Activated CD4-positive, alpha-beta T cell treated with anti-CD3 and anti-CD28 coated beads, Interleukin-2, amount 50 U/mL, for 48 hours (primary cell): ENCODE measurements around the gene PRPF19.

Source experiments
- DNase-seq, 2 experiments: peaks; one replicate each; pipeline ENCODE4 v3.0.0-alpha.2; 2020

Gene PRPF19

DNA sequence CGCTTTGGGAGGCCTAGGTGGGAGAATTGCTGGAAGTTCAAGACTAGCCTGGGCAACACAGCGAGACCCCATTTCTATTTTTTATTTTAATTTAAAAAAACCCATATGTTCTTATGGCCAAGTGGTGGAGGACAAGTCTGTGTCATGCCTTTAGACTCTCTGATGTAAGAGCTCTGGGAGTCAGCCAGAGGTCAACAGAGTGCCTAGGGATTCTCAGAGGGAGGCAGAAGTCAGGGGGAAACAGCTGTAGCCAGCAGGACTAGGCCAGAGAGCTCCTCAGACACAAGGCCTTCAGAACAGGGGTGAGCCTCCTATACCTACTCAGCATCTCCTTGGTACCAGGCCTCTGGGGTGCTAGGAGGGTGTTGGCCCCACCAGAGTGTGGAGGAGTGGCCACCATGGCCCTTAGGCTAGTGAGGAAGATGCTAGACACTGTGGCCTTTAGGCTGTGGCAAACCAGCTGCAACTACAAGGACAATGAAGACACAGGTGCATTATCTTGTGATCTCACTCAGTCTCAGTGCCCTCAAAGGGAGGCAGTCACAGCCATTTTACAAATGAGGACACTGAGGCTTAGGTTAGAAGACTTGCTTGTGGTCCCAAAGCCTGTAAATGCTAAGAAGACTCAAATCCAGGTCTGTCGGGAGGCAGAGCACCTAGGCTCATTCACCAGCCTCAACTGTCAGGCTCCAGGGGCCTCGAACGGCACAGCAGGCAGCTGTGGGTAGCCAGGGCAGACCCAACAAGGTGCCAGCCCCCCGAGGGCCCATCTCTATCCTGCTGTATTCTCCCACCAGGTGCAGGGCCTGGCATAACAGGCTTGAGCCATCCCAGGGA, 34.0 kb downstream of the PRPF19 start:
- DNase-seq: peak in 1 of 2 experiments; percentile 2

DNA sequence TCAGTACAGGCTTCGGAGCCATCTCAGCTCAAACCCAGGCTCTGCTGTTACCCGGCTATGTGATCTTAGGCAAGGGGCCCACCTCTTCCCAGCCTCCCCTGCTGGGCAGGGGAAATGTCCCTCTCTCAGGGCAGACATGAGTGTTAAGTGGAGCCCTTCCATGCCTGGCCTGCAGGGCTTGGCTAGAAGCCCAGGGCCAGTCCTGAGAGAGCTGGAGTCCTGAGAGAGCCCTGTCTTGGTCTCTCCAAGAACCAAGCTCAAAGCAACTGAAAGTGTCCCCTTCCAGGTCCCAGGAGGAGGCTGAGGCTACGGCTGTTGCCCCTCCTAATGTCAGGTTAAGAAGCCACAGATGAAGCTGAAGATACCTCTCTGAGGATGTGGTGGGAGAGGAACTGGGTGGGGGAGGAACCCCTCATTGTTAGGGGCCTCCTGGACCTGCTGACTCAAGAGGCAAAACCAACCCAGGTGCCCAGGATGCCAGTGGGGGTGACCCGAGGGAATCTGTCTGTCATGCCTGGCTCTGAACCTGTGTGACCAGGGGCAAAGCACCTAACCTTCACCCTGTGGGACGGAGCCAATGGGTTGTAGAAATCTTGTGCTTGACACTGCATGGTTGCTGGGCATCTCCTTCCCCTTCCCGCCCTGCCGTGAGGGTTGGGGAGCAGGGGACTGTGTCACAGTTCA, 34.9 kb downstream of the PRPF19 start:
- peak in 1 of 2 experiments; percentile 3 for DNase-seq

DNA sequence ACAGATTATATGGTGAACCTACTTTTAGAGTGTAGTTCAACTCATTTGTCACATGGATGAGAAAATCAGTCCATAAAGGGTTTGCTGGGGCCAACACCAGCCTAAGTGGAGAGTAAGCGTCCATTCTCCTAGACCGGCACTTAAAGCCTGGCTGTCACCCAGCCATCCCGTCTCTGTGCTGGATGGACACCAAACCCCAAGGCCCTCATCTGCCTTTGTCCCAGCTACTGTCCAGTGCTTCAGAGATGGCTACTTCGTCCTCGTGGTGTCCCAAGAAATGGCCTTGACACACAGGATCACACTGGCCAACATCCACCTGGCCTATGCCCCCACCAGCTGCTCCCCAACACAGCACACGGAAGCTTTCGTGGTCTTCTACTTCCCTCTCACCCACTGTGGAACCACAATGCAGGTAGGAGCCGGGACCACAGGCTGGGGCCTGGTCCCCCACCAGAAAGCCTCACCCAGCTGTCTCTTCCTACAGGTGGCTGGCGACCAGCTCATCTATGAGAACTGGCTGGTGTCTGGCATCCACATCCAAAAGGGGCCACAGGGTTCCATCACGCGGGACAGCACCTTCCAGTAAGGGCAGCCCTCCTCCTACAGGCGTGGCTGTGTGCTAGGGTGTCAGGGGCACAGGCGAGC, 35.5 kb downstream of the PRPF19 start:
- DNase-seq: no peak

DNA sequence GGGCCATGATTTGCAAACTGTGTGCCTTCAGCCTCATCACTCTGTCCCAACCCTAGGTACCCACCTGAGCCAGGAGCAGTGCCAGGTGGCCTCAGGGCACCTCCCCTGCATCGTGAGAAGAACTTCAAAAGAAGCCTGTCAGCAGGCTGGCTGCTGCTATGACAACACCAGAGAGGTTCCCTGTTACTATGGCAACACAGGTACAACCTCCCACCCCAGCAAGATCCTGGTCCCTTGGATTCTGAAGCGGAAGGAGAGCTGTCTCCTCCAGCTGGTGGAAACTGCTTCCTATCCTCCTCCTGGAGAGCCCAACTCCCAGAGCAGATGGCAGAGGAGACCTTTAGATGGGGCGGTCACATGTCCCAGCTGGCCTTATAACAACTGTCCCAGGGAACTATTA, 36.1 kb downstream of the PRPF19 start:
- DNase-seq: peak in 1 of 2 experiments; percentile 2

DNA sequence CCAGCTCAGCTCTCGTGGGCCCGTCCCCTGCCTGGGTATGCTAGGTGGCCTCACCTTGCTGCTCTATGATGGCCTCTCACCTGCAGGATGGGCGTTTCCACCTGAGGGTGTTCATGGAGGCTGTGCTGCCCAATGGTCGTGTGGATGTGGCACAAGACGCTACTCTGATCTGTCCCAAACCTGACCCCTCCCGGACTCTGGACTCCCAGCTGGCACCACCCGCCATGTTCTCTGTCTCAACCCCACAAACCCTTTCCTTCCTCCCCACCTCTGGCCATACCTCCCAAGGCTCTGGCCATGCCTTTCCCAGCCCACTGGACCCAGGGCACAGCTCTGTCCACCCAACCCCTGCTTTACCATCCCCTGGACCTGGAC, 36.9 kb downstream of the PRPF19 start:
- no peak for DNase-seq

DNA sequence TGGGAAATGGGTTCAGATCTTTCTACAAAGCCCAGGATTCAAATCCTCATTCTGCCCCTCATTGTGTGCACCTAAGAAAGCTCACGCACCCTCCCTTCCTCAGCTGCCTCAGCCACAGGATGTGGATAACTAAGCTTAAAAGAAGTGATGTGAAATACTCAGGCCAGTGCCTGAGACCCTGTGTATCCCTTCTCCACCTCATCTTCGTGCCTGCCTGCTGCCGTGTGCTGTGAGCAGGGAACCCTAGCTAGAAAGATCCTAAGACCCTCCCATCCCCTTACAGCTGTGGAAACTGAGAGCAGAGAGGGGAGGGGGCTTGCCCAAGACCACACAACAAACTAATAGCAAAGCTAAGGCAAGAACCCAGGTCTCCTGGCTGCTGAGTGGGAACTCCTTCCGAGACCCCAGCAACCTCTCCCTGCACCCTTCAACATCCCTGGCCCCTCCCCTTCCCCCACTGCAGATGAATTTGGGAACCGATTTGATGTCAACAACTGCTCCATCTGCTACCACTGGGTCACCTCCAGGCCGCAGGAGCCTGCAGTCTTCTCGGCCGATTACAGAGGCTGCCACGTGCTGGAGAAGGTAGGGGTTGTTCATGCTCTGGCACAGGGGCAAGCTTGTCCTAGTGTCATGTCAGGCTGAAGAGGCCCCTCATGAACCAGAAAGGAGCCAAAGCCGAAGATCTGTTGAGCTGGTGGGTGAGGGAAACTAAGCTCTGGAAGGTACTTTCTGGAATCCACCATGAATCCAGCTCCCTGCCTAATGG, 37.5 kb downstream of the PRPF19 start:
- DNase-seq: no peak

DNA sequence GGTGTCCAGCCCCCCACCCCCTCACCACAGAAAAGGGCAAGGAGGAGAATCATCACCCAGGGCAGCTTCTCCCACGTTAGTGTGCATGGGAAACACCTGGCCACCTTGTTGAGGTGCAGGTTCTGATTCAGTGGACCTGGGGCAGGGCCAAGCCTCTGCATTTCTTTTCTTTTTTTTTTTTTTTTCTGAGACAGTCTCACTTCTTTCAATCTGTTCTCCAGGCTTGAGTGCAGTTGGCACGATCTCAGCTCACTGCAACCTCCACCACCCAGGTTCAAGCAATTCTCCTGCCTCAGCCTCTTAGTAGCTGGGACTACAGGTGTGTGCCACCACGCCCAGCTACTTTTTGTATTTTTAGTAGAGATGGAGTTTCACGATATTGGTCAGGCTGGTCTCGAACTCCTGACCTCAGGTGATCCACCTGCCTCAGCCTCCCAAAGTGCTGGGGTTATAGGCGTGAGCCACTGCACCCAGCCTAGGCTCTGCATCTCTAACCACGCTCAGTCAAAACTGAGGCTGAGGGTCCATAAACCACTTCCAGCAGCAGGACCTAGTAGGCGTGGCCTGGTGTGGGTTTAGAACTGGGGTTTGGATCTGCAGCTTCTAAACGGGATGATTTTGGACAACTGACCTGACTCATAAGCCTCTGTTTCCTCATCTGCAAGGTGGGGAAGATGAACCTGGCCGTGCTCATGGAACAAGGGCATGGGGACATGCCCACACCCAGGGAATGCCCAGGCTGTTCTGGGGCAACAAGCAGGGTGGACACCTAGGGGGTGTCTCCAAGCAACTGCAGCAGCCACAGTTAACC, 38.3 kb downstream of the PRPF19 start:
- no peak for DNase-seq

DNA sequence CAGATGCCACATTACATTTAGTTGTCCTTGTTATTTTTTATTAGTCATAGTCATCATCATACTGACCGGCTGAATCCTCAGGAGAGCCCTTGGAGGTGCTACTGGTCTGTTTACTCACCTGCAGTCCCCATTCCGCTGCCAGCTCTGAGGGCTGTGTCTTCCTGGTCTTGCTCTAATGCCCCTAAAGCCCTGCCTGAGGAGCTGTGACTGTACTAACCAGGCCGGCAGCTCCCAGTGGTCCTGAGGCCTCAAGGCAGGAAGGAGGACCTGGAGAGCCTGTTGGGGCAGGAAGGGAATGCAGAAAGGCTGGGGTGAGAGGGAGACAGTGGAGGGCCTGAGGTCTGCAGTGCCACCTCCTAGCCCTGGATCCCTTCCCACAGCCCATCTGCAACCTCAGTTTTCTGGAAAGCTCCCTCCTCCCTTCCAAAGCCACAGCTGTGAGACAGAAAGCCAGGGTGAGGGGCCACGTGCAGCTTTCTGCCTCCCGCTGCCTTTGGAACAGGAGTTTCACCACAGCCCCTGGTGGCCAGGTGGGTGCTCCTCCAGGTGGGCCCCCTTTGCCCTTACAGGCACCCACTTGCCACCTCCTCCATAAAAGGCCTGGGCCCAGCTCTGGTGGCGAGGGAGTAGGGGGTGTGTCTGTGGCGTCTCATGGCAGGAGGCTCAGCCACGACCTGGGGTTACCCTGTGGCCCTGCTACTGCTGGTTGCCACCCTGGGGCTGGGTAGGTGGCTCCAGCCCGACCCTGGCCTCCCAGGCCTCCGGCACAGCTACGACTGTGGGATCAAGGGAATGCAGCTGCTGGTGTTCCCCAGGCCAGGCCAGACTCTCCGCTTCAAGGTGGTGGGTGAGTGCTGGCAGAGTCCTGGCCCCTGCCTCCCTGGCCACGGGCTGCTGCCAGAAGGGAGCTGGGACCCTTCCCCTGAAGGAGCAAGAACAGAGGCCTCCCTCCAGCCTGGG, 39.2 kb downstream of the PRPF19 start, which contains the start of gene ZP1:
ZP1 (plus strand) TSS at position 632 of the 960 bp plus-strand sequence; CDS start at position 652, 20 bp downstream.
- DNase-seq: no peak

DNA sequence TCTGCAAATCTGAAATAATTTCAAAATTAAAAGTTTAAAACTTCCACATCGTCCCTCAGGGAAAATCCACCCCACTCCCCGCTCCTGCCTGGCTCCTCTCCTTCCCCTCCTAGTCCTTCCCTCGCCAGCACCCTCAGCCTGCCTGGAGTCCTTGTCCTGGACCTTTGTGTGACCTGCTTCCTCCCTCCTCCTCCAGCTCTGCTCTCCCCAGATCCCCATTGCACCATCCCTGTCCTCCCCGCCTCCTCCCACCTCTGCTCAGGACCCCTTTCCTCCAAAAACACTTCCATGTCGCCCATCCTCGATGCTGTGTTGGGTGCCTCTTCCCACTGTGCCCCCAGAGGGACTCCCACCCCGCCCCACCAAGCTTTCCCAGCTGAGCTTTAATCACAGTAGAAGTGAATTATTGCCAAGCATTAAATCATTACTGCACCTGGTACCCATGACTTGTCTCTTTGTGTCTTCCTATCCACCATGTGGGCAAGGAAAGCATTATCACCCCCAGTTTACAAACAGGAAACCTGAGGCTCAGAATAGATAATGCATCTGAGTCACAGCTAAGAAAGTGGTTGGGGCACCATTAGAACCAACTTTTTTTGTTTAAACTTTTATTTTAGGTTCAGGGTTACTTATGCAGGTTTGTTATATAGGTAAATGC, 41.4 kb downstream of the PRPF19 start:
- DNase-seq: no peak

DNA sequence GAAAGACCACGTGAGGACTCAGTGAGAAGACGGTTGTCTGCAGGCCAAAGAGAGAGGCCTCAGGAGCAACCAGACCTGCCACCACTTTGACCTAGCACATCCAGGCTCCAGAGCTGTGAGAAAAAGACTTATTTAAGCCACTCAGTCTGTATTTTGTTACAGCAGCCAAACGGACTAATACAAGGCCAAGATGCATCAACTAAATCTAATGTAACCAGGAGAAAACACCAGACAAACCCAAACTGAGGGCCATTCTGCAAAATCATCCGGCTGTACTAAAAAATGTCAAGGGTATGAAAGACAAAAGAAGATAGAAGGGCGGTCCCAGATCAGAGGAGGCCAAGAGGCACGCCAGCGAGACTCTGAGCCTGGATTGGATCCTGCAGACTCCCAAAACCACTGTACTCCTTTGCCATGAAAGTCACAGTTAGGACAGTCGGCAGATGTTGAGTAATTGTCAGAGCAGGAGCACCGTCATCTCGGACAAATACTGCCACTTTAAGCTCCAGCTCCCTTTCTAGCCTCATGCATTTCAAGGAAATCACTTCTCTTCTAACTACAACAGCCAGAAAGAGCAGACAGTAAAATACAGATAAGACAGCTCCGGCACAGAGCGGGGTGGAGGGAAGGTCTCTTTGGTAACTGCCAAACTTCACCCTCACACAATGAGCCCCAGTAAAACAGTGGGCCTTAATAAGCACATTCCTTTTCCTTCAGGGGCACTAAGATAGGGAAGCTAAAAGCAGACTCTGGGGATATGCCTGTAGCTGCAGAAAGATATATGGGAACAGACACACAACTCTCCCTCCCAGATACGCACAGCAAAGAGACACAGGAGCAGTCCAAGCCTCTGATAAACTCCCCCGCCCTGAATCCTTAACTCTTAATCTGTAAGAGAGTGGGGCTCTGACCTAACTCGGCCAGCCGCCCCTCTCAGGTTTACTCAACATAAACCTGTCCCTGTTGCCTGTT, 42.5 kb downstream of the PRPF19 start:
- DNase-seq: no peak

DNA sequence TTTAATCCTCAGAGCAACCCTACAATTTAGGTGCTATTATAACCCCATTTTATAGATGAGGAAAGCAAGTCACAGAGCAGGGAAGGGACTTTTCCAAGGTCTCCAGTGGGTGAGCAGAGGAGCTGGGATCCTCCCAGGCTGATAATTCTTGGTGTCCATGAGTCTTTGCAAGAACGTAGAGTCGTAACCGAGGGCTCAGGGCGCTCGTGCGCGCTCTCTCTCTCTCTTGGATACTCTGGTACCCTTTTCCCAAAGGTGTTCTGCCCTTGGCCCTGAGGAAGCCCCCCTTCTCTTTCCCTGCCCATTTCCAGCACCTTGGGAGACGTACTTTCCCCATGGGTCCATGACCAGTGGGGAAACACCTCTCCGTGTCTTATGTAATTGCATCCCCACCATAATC, 44.2 kb downstream of the PRPF19 start:
- no peak for DNase-seq

DNA sequence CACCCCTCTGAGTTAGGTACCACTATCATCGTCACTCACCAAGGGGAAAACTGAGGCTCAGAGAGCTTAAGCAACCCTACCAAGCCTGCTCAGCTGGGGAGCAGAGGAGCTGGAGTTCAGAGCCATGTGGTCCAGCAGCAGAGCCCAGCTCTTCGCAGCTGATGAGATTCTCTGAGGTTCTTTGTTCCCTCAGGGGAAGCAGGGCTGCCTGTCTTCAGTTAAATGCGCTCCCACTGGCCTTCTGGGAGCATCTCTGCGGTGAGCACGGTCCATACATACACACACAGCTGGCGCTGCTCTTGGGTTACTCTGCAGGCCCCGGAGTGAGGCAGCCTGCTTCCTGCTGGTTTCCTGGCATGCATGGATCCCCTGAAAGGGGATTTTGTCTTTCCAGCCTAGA, 45.4 kb downstream of the PRPF19 start:
- no peak for DNase-seq

DNA sequence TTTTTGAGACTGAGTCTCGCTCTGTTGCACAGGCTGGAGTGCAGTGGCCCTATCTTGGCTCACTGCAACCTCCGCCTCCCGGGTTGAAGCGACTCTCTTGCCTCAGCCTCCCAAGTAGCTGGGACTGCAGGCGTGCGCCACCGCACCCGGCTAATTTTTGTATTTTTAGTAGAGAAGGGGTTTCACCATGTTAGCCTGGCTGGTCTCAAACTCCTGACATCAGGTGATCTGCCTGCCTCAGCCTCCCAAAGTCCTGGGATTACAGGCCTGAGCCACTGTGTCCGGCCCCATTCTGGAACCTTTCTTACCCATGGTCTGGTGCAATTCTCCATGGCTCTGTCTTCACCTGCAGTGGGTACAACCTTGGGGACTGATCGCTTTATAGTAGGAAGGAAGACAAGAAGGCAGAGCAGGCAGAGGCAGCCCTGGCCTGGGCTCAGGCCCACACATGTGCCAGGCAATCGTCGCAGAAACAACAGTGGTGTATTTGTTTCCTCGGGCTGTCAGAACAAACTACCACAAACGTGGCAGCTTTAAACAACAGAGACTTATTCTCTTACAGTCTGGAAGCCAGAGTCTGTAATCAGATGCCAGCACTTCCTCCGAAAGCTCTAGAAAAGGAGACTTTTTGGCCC, 46.7 kb downstream of the PRPF19 start:
- no peak for DNase-seq

DNA sequence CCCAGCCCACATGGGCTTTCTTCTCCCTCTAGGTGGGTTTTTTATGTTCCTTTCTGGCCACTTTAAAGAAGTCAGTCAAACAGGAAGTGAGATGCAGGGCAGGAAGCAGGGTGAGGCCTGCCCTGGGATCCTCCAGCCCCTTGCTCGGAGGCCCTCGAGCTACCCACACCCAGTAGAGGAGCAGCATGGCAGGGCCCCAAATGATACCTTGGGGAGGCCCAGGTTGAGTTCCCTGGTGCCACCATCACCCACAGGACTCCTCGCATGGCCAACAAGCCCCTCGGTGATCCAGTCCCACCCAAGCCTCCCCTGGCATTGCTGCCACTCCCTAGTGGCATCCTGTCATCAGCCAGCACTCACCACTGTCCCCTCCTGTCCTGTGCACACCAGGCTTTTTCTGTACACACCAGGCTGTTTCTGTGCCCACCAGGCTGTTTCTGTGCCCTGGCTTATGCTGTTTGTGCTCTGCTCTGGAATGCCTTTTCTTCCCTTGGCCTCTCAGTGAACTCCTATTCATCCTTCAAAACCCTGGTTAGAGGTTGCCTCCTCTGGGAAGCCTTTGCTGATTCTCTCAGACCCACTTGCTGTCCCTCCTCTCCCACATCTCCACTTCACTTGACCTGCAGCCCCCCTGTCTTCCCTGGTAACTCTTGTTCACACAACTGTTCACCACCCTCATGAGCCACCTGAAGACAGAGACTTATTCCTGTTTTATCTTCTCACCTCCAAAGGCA, 47.5 kb downstream of the PRPF19 start:
- DNase-seq: no peak

DNA sequence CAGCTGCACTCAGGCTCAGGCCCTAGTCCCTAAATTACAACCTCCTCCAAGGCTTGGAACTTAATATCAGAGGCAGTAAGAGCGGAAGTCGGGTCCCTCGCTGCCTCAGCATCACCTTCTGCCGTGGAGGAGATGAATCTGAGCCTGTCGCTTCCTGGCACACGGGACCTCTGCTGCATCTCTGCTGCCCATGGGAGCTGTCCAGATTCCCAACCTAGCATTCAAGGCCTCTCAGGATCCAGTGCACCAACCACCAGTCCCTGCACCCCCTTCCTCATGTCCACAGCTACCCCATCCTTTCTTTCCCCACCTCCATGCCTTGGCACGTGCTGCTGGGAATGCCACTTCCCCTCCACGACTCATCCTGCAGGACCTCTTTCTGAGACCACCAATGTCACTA, 48.1 kb downstream of the PRPF19 start:
- no peak for DNase-seq

DNA sequence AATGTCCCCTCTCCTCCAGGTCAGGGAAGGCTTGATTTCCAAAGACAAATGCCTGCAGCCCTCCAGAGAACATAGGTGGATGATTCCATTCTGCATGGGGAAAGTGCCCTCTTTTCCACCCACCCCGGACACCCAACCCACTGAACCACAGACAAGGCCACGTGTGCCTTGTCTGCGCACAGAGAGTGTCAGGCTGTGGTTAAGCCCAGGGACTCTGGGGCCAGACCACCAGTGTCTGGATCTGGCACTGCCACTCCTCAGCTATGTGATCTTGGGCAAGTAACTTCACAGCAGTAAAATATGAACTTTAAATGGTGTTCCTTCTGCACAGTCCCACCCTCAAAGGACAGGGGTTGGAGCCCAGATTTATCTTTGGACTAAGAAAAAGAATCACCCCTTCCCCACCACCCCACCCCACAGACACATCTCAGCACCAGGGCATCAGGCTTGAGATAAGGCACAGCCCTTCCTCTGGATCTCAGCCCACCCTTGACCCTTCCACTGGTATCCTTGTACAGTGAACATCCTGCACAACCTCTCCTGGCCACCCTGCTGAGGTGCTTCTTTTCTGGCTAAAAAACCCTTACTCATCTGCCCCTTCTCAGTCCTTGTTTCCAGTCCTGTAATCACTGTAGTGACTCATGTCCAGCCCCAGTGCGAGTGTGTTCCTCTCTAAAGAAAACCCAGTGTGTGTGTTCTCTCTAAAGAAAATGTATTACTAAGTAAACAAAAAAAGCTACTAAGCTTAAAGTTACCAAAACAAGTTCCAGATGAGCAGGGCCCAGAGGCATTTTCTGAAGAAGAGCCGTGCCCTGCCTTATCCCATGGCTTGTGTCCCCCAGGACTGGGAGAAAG, 48.8 kb downstream of the PRPF19 start:
- DNase-seq: no peak
